VCaP (cell line): ENCODE measurements around the gene CCDC197.

Experiments used
- H3K27ac ChIP-seq: fragments of 450-650 bp; 2 replicates; pipeline ENCODE4 v1.5.1; 2017
- TF ChIP-seq, protein P1 (sequence below): fragments of 450-650 bp; conservative IDR thresholded peaks from 2 replicates; pipeline ENCODE4 v1.5.1; 2017; ENCODE audit warnings: mild to moderate bottlenecking, moderate library complexity

Gene CCDC197

DNA sequence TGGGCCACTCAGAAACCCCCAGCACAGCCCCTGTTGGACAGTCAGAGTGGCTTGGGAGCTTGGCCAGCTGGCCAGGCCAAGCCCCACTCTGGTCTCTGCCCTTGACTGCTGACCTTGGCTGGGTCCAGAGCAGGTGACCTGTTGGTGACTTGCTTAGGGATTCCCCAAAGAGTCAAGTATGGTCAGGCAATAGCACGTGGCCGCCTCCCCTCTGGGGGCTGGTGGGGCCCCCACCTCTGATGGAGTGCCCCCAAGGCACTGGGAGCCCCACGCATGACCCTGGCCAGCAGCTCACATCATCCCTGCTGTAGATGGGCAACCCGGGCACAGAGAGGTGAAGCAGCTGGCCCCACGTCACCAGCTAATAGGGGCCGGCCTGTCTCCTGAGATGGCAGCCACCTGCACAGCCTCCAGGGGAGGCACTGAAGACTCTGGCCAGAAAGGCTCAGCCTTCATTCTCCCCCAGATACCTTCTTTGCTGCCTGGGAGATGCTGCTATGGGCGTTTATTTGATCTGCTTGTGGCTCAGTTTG, 1.8 kb downstream of the CCDC197 start:
- TF ChIP-seq, protein P1, sequence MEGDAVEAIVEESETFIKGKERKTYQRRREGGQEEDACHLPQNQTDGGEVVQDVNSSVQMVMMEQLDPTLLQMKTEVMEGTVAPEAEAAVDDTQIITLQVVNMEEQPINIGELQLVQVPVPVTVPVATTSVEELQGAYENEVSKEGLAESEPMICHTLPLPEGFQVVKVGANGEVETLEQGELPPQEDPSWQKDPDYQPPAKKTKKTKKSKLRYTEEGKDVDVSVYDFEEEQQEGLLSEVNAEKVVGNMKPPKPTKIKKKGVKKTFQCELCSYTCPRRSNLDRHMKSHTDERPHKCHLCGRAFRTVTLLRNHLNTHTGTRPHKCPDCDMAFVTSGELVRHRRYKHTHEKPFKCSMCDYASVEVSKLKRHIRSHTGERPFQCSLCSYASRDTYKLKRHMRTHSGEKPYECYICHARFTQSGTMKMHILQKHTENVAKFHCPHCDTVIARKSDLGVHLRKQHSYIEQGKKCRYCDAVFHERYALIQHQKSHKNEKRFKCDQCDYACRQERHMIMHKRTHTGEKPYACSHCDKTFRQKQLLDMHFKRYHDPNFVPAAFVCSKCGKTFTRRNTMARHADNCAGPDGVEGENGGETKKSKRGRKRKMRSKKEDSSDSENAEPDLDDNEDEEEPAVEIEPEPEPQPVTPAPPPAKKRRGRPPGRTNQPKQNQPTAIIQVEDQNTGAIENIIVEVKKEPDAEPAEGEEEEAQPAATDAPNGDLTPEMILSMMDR = no peak
- H3K27ac ChIP-seq = no peak overlapping the region

DNA sequence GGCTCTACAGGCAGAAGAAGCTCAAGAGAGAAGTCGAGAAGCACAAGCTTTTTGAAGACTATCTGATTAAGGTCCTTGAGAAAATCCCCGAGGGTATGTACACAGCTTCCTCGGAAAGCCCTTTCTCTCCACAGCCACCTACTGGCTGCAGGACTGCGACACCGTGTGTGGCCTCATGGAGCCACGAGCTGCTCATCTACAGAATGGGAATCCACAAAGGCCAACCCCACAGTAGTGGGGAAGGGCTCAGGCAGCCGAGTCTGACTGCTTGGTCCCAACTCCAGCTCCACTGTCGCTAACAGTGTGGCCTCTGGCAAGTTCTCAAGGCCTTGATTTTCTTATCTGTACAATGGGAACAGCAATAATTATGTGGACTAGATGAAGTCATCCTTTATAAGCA, 2.5 kb downstream of the CCDC197 start:
- no peak overlapping the region for H3K27ac ChIP-seq
- TF ChIP-seq, protein P1 = no peak

DNA sequence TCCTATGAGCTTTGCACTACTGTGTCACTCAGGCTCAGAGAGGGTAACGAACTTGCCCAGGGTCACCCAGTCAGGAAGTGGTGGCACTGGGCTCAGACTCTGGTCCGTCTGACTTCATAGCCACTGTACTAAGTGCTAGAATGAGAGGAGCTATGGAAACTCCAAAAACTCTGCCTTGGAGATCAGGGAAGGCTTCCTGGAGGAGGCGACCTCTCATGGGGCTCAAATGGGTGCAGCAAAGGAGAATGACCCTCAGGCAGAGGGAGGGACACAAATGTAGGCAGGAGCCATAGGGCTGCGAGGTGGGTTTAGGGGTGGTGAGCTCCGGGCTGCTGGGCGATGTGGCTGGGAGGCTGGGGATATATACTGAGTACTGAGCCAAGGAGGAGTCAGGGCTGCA, 3.2 kb downstream of the CCDC197 start:
- TF ChIP-seq, protein P1 = no peak
- H3K27ac ChIP-seq = no peak overlapping the region

DNA sequence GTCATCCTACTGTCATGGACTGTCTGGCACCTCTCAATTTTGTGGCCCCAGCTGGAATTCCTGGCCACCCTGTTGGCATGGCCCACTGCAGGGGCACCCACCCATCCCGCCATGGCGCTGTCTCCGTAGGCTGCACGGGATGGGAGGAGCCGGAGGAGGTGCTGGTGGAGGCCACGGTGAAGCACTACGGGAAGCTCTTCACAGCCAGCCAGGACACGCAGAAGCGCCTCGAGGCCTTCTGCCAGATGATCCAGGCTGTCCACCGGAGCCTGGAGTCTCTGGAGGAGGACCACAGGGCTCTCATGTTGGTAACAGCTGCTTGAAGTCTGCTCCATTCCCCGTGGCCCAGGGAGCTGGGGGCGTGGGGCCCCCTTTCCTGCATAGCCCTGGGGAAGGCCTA, 3.9 kb downstream of the CCDC197 start:
- H3K27ac ChIP-seq = no peak overlapping the region
- TF ChIP-seq, protein P1 = no peak

DNA sequence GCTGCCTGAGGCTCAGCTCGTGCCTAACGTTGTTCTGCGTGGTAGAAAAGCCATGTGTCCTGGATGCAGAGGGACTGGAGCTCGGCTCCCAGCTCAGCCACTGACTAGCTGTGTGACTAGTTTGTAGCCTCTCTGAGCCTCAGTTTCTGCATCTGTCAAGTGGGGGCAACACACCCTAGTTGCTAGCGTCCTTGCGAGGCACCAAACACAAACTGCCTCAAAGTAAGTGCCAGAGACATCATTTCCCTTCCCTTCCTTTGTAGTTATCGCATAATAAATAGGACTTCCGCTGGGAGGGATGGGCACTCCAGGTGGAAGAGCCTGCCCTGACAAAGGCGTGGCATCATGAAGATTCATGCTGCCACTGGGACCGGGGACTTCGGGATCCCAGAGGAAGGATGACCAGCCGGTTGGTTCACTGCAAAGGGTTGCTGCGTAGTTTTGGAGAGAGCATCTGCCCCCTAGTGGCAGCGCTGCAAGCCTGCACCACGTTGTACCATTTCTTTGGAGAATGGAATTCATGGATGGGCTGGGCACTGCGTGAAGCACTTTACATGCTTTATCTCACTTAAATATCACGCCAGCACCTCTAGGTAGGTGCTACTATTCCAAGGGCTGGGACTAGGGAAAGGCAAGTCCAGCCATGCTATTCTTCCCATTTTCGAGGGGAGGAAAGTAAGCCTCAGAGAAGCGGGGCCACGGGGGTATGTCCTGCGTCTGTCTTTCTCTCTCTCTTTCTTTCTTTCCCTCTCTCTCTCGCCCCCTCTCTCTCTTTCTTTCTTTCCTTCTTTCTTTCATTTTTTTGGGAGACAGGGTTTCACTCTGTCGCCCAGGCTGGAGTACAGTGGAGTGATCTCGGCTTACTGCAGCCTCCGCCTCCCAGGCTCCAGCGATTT, 4.6 kb downstream of the CCDC197 start:
- TF ChIP-seq, protein P1 = peak; percentile 94
- no peak overlapping the region for H3K27ac ChIP-seq

DNA sequence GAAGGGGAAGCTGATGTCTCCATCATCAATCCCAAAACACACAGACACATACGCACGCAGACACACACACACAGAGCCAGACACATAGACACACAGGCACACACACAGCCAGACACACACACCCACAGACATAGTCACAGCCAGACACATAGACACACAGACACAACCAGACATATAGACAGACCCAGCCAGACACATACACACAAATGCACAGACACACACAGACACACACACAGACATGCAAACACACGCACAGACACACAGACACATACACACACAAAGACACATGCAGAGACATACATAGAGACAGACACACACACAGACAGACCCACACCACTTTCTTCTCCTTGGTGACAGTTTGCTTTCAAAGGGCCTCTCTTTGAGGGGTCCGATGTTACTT, 6.3 kb downstream of the CCDC197 start:
- H3K27ac ChIP-seq = no peak overlapping the region
- TF ChIP-seq, protein P1 = no peak

- TF ChIP-seq, protein P1 = no peak
- H3K27ac ChIP-seq = no peak overlapping the region
Observed at GRCh38 chr14:94004015-94004414, 6.9 kb downstream of the CCDC197 start.
